ENCODE data around the gene CDC42.
"Not testable (repeated sequence)": the region's sequence is repeated elsewhere in the genome, so short reads cannot be mapped to it uniquely, and the experiment has no call there.

The CDC42 gene

GRCh38 chr1:22052115-22053016 lies at the start of gene CDC42:
TSS of gene CDC42 (plus strand) at chr1:22052709. CDS start at chr1:22078479, 25,770 bp downstream.
- POLR2A ChIA-PET: interaction anchor here (0.6 to 2.3 kb wide), 9 partner anchors 8 to 91 kb away, joined by 3 to 18 read pairs (median 3); no protein-coding TSS in a partner anchor
- DNase-seq (ENCODE audit: low read depth, low spot score): peak; percentile 57
- CTCF ChIA-PET: interaction anchor here (0.9 to 1.4 kb wide), 3 partner anchors 12 to 53 kb away, joined by 3 read pairs; no protein-coding TSS in a partner anchor
- H3K4me3 ChIP-seq (ENCODE audit: low read depth, low read length): peak within 1 kb of the TSS; percentile 92
- TF ChIP-seq CTCF (IDR thresholded peaks at IDR 0.05; ENCODE audit: insufficient read depth, low read length, missing control alignments): no peak

DNA sequence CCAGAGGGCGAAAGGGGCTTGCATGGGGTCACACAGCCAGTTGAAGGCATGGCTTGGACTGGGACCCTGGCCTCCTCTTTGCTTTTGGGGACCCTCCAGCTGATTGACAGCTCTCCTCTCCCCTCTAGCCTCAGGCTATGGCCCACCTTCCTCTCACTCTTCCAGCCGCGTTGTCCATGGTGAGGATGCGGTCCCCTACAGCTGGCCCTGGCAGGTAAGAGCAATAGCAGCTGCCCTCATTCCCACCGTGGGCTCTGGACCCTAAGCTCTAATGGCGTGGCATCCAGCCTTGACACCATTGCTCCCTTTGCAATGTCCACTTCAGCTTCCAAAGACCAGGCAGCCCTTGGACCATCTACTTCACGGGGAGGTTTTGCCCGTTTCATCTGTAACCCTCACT lies 49.6 kb upstream of the CDC42 start:
- POLR2A ChIA-PET; H3K4me3 ChIP-seq (ENCODE audit: low read depth, low read length); DNase-seq (ENCODE audit: low read depth, low spot score): not testable (repeated sequence)
- CTCF ChIA-PET: interaction anchor here (1.2 kb wide), 1 partner anchor 163 kb away, joined by 3 read pairs; no protein-coding TSS in a partner anchor

DNA sequence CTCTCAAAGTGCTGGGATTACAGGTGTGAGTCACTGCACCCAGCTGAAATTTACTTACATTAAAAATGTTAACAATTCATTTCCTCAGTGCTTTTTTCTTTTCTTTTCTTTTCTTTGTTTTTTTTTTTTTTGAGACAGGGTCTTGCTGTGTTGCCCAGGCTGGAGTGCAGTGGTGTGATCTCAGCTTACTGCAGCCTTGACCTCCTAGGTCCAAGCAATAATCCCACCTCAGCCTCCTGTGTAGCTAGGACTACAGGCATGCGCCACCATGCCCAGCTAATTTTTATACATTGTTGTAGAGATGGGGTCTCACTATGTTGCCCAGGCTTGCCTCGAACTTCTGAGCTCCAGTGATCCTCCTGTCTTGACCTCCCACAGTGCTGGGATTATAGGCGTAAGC lies 48.5 kb upstream of the CDC42 start:
- DNase-seq (ENCODE audit: low read depth, low spot score); CTCF ChIA-PET; POLR2A ChIA-PET; H3K4me3 ChIP-seq (ENCODE audit: low read depth, low read length): not testable (repeated sequence)

GRCh38 chr1:22005261-22006149 lies 47.0 kb upstream of the CDC42 start:
- POLR2A ChIA-PET: interaction anchor here (0.6 kb wide), 1 partner anchor 194 kb away, joined by 3 read pairs; no protein-coding TSS in a partner anchor
- TF ChIP-seq CTCF (IDR thresholded peaks at IDR 0.05; ENCODE audit: insufficient read depth, low read length, missing control alignments): peak; percentile 4
- not testable (repeated sequence) for H3K4me3 ChIP-seq (ENCODE audit: low read depth, low read length); DNase-seq (ENCODE audit: low read depth, low spot score)
- CTCF ChIA-PET: interaction anchor here (0.8 to 1.0 kb wide), 4 partner anchors 9 to 159 kb away, joined by 3 to 4 read pairs (median 3); no protein-coding TSS in a partner anchor

GRCh38 chr1:22006736-22007135 lies 45.8 kb upstream of the CDC42 start:
- DNase-seq (ENCODE audit: low read depth, low spot score); H3K4me3 ChIP-seq (ENCODE audit: low read depth, low read length); POLR2A ChIA-PET; CTCF ChIA-PET: not testable (repeated sequence)

- H3K4me3 ChIP-seq (ENCODE audit: low read depth, low read length); POLR2A ChIA-PET; DNase-seq (ENCODE audit: low read depth, low spot score): not testable (repeated sequence)
- CTCF ChIA-PET: interaction anchor here (0.8 kb wide), 1 partner anchor 17 kb away, joined by 4 read pairs; no protein-coding TSS in a partner anchor
Observed at GRCh38 chr1:22007262-22007661, 45.2 kb upstream of the CDC42 start.

GRCh38 chr1:22009566-22009965 lies 42.9 kb upstream of the CDC42 start:
- POLR2A ChIA-PET, CTCF ChIA-PET: not testable (repeated sequence)

GRCh38 chr1:22012752-22013151 lies 39.8 kb upstream of the CDC42 start:
- H3K4me3 ChIP-seq (ENCODE audit: low read depth, low read length); DNase-seq (ENCODE audit: low read depth, low spot score); CTCF ChIA-PET; POLR2A ChIA-PET: not testable (repeated sequence)

More at GRCh38 chr1:22009566-22009965, 42.9 kb upstream of the CDC42 start:
- DNase-seq (ENCODE audit: low read depth, low spot score); H3K4me3 ChIP-seq (ENCODE audit: low read depth, low read length): not testable (repeated sequence)

DNA sequence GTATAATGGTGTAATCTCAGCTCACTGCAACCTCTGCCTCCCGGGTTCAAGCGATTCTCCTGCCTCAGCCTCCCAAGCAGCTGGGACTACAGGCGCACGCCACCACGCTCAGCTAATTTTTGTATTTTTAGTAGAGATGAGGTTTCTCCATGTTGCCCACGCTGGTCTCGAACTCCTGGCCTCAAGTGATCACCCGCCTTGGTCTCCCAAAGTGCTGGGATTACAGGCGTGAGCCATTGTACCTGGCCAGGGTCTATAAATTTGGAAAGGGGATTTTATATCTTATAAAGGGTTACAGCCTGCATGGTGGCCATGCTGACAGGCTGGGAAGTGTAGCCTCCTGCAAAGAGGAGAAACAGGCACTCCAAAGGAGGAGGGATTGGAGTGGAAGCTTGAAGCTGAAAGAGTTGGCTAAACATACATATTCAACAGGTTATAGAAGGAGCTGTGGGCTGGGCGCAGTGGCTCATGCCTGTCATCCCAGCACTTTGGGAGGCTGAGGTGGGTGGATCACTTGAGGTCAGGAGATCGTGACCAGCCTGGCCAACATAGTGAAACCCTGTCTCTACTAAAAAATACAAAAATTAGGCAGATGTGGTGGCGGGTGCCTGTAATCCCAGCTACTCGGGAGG lies 37.8 kb upstream of the CDC42 start:
- H3K4me3 ChIP-seq (ENCODE audit: low read depth, low read length); POLR2A ChIA-PET; DNase-seq (ENCODE audit: low read depth, low spot score): not testable (repeated sequence)
- CTCF ChIA-PET: interaction anchor here (1.2 to 1.6 kb wide), 2 partner anchors 9 kb away, joined by 3 to 7 read pairs; no protein-coding TSS in a partner anchor

Measured in AG04449 (cell line).